Measurements from ENCODE around the gene TMEM202. TPM values are rescaled to one million over a fixed set of nuclear protein-coding genes. Genes with fewer than 3 reads are reported as not detected.

Gene TMEM202
- total and polyA plus RNA-seq, 2 donors (not counting 3 experiments of a cell fraction or from before 2014, with no cell fraction given): not detected

DNA sequence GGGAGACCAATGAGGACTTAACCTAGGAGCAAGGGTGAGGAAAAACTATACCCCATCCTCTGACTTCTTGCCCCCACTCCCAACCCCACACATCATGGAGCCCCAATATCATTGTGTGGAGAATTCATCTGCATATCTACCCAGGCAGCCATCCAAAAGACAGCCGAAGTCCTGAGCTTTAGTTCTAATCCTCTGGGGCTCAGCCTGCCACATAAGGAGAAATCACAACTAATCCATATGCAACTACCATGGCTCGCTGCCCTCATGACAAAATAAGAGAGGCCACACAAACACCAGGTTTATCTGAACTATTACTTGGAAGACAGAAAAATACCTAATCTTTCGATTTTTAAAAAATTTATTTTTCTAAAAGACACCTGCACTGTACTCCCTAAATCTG is 40.0 kb upstream of the TMEM202 start:
- no peak overlapping the region for H3K4me3 ChIP-seq (replicated peaks in 1 of 3; ENCODE audit: insufficient read depth in 1 of 3, low read depth in 1 of 3, low read length in 3 of 3)
- FAIRE-seq (no peak), DNase-seq (ENCODE audit: low read depth, low spot score) (no peak)
- H3K9ac ChIP-seq (replicated peaks; ENCODE audit: extremely low read depth, insufficient read depth, low read length): no peak overlapping the region
- no peaks in the 10 kb centered on the region for H3K9me3 ChIP-seq (replicated peaks; ENCODE audit: control insufficient read depth, insufficient read depth, low read length)
- CTCF ChIA-PET: interaction anchor here (1.3 kb wide), 1 partner anchor 158 kb away, joined by 3 read pairs; no protein-coding TSS in a partner anchor
- dilution Hi-C loops (cut with MboI; ENCODE audit: extremely low pct_ligation_motif_present, low sequenced_read_pairs) (no loop called here), intact Hi-C loops (cut with micrococcal nuclease) (no loop called here)
- TF ChIP-seq GATA2 (IDR thresholded peaks at IDR 0.05; ENCODE audit: insufficient read depth, insufficient read length, low read depth, low read length) (no peak), JUN (IDR thresholded peaks at IDR 0.05; ENCODE audit: borderline replicate concordance, insufficient read depth, insufficient read length, low read depth) (no peak), EZH2 (IDR thresholded peaks at IDR 0.05; ENCODE audit: borderline replicate concordance, low read depth, low read length, severe bottlenecking) (no peak), CTCF (IDR thresholded peaks at IDR 0.05; ENCODE audit: extremely low read depth in 1 of 2, insufficient read depth in 1 of 2, low read depth in 1 of 2, low read length in 2 of 2) (no peak), MYC (IDR thresholded peaks at IDR 0.05; ENCODE audit: low read depth, low read length) (no peak), POLR2AphosphoS5 (IDR thresholded peaks at IDR 0.05; ENCODE audit: insufficient read depth, low read depth, low read length) (no peak), POLR2A (IDR thresholded peaks at IDR 0.05; ENCODE audit: low read depth, low read length) (no peak), FOS (IDR thresholded peaks at IDR 0.05; ENCODE audit: borderline replicate concordance, insufficient read depth, low read length) (no peak)
- TF ChIP-seq, protein P1, sequence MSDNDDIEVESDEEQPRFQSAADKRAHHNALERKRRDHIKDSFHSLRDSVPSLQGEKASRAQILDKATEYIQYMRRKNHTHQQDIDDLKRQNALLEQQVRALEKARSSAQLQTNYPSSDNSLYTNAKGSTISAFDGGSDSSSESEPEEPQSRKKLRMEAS (IDR thresholded peaks at IDR 0.05; ENCODE audit: insufficient read depth, insufficient read length): no peak
- no peaks in the 10 kb centered on the region for H4K20me1 ChIP-seq (replicated peaks; ENCODE audit: control insufficient read depth, extremely low read depth, insufficient read depth, low read length)
- peaks cover 5 to 12% of the 10 kb centered on the region in 2 experiments for H3K36me3 ChIP-seq (ENCODE audit: control insufficient read depth in 2 of 2, extremely low read depth in 1 of 2, insufficient read depth in 2 of 2, low read length in 2 of 2)
- H3K79me2 ChIP-seq (ENCODE audit: control insufficient read depth, insufficient read depth, low read length): peaks cover 2% of the 10 kb centered on the region
- no peak overlapping the region for H3K4me2 ChIP-seq (ENCODE audit: insufficient read depth, low read length)
- H3K27ac ChIP-seq (ENCODE audit: insufficient read depth, low read depth, low read length): no peak overlapping the region
- H2AFZ ChIP-seq (ENCODE audit: low read depth, low read length): no peak overlapping the region
- POLR2A ChIA-PET: no interaction called here
- H3K4me1 ChIP-seq (ENCODE audit: control insufficient read depth, extremely low read depth, insufficient read depth, low read length): peaks cover 8% of the 10 kb centered on the region
- no peaks in the 10 kb centered on the region for H3K27me3 ChIP-seq (ENCODE audit: control insufficient read depth in 2 of 2, insufficient read depth in 2 of 2, low read length in 2 of 2)
- no TSS peak for BruUV-seq (replicated peaks)
- H3K9me1 ChIP-seq (replicated peaks; ENCODE audit: control insufficient read depth, extremely low read depth, insufficient read depth, low read length): peaks cover 5% of the 10 kb centered on the region
